Type B pancreatic cell (in vitro differentiated cells): Measurements from ENCODE around the gene KMO. TPM values are rescaled to one million over a fixed set of nuclear protein-coding genes. Genes with fewer than 3 reads are reported as not detected.

Source experiments
- DNase-seq: peaks from one replicate; pipeline ENCODE4 v3.0.0; 2021; ENCODE audit warnings: mixed read lengths; ENCODE audit not compliant: unreplicated experiment; ENCODE audit errors: extremely low spot score
- H3K27ac Mint-ChIP-seq: 2 replicates; pipeline ENCODE4 v1.8.0; 2021; ENCODE audit warnings: mild to moderate bottlenecking, mixed read lengths
- H3K27me3 Mint-ChIP-seq: 2 replicates; pipeline ENCODE4 v1.8.0; 2021; ENCODE audit warnings: mixed read lengths
- H3K36me3 Mint-ChIP-seq: 2 replicates; pipeline ENCODE4 v1.8.0; 2021; ENCODE audit warnings: mixed read lengths
- H3K4me1 Mint-ChIP-seq: one replicate; pipeline ENCODE4 v1.8.0; 2021; ENCODE audit warnings: mixed read lengths; ENCODE audit not compliant: unreplicated experiment
- H3K4me3 Mint-ChIP-seq: 2 replicates; pipeline ENCODE4 v1.8.0; 2021; ENCODE audit warnings: mild to moderate bottlenecking, mixed read lengths
- H3K9me3 Mint-ChIP-seq: 2 replicates; pipeline ENCODE4 v1.8.0; 2021; ENCODE audit warnings: mixed read lengths
- total RNA-seq: library from RNA; stranded (reverse); gene quantifications from 2 replicates; pipeline ENCODE4 v1.2.1, GENCODE V29; 2021; ENCODE audit warnings: low replicate concordance
- TF ChIP-seq, protein P1 (sequence below): fragments of 200-600 bp; sonication (generic); conservative IDR thresholded peaks from 2 replicates; pipeline ENCODE4 v1.5.0; 2021; ENCODE audit warnings: antibody characterized with exemption, mild to moderate bottlenecking

KMO gene
- total RNA-seq, 1 donor from 2014 or later: 1.1 TPM

DNA sequence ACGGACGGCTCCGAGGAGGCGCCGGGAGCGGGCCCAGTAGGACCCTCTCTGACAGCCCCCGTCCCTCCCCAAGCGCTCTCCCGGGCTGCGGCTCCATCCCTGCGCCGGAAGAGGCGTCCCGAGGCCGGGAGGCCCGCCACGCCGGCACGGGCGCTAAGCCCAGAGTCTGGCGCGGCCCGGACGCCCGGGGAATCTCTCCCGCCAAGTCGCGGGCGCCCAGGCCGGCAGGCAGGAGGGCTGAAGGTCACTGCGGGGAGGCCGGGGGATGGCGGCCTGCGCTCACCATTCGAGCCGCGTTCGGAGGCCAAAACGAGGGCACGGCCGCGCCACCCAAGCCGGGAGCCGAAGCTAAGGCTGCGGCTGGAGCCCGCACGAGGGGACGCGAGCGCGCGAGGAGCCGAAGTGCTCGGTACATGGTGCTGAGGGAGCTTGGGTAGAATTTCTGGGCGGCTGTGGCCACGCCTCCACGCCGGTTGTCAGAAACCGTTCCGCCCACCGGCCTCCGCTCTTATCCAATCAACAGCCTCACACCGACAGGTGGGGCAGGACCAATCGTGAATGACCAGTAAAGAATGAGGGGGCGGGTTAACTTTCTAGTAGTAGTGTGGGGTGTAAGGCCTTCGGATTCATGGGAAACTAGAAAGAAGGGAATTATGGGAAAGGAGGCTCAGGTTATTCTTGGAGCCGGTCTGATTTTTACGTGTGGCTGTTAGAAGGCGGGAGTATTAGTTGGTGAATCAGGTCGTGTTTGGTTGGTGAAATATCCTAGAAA is 12.7 kb upstream of the KMO start, which contains the start of gene FH:
TSS of gene FH (minus strand) at position 448 of the 772 bp plus-strand sequence. CDS start at position 415, 33 bp downstream.
- no peaks in the 10 kb centered on the region for H3K9me3 Mint-ChIP-seq
- peak within 1 kb of the TSS; percentile 90 for H3K27ac Mint-ChIP-seq
- peaks cover 10% of the 10 kb centered on the region for H3K36me3 Mint-ChIP-seq
- peak; percentile 92 for DNase-seq
- peaks cover 13% of the 10 kb centered on the region for H3K27me3 Mint-ChIP-seq
- peaks cover 15% of the 10 kb centered on the region for H3K4me1 Mint-ChIP-seq
- TF ChIP-seq, protein P1, sequence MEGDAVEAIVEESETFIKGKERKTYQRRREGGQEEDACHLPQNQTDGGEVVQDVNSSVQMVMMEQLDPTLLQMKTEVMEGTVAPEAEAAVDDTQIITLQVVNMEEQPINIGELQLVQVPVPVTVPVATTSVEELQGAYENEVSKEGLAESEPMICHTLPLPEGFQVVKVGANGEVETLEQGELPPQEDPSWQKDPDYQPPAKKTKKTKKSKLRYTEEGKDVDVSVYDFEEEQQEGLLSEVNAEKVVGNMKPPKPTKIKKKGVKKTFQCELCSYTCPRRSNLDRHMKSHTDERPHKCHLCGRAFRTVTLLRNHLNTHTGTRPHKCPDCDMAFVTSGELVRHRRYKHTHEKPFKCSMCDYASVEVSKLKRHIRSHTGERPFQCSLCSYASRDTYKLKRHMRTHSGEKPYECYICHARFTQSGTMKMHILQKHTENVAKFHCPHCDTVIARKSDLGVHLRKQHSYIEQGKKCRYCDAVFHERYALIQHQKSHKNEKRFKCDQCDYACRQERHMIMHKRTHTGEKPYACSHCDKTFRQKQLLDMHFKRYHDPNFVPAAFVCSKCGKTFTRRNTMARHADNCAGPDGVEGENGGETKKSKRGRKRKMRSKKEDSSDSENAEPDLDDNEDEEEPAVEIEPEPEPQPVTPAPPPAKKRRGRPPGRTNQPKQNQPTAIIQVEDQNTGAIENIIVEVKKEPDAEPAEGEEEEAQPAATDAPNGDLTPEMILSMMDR: no peak
- peak within 1 kb of the TSS; percentile 94 for H3K4me3 Mint-ChIP-seq

DNA sequence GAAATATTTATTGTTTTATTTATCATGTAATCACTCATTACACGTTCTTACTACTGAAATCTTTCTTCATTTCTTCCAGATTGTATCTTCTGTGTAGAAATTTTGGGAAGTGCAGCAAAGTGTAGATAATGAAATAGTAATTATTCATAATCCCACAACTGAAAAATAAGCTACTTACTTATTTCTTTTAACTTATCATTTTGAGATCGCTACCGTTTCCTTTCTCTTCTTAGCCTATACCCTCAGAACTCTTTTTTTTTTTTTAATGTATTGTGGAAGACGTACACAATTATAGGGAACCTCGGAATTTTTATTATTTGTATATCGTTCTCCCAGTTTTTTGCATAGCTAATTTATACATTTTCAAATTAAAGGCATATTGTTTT is 12.1 kb upstream of the KMO start:
- DNase-seq: no peak
- TF ChIP-seq, protein P1: no peak
- H3K36me3 Mint-ChIP-seq: peaks cover 10% of the 10 kb centered on the region
- H3K4me1 Mint-ChIP-seq: peaks cover 13% of the 10 kb centered on the region
- no peak overlapping the region for H3K4me3 Mint-ChIP-seq
- H3K9me3 Mint-ChIP-seq: no peaks in the 10 kb centered on the region
- no peak overlapping the region for H3K27ac Mint-ChIP-seq
- H3K27me3 Mint-ChIP-seq: peaks cover 17% of the 10 kb centered on the region

DNA sequence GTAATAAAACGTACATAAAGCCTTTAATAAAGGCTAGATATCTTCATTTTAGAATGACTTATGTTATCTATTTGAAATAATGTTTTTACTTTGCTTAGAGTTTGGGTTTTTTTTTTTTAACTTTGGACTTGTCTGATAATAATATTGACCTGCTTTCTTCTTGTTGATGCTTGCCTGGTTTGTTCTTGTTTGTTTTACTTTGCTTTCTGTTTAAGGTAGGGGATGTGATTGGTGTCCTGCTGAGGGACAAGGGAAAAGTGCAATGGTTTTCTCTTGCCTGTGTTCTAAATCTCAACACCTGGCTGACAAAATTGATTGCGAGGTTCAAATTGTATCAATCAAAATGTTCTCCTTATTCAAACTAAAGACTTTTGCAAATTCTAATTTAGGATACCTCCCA is 10.5 kb upstream of the KMO start:
- Mint-ChIP-seq H3K9me3 (no peaks in the 10 kb centered on the region), H3K27me3 (peaks cover 20% of the 10 kb centered on the region), H3K36me3 (peaks cover 4% of the 10 kb centered on the region), H3K4me3 (no peak overlapping the region), H3K4me1 (peaks cover 11% of the 10 kb centered on the region), H3K27ac (no peak overlapping the region)
- no peak for DNase-seq
- TF ChIP-seq, protein P1: no peak

DNA sequence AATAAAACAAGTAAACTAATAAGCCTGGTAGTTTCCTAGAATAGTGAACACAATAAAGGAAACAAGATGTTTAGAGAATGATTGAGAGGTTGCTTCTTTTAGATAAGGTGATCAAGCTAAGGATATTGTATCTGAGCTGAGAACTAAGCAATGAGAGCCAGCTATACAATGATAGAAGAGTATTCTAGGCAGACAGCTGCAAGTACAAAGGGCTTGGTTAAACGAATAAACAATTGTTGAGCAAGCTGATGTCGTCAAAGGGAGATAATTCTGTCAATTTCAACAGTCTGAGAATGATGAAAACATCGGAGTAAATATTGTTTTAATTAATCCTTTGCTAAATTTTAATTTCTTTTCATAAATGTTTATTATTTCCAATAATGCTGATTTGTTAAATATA is 7.2 kb upstream of the KMO start:
- Mint-ChIP-seq H3K36me3 (no peaks in the 10 kb centered on the region), H3K4me1 (no peaks in the 10 kb centered on the region), H3K27me3 (peaks cover 20% of the 10 kb centered on the region)

DNA sequence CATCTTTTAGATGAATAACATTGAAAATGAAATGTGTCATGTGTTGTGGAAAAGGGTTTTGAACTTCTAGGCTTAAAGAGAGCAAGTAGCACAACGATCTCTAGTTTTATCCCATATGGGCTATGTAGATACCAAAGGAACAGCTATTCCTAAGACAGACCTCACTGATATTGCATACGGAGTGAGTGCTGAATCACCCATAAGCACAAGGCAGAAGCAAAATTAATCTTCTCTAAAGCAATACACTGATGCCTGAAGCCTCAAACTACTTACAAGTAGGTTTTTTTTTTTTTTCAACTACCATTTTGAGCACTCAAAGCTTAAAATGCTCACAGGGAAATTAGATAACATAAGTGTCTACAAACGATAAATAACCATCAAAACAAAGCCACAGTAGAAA is 5.0 kb upstream of the KMO start:
- Mint-ChIP-seq H3K4me1 (peaks cover 4% of the 10 kb centered on the region), H3K36me3 (no peaks in the 10 kb centered on the region), H3K4me3 (no peak overlapping the region), H3K27me3 (peaks cover 20% of the 10 kb centered on the region), H3K27ac (no peak overlapping the region), H3K9me3 (no peaks in the 10 kb centered on the region)
- no peak for DNase-seq
- TF ChIP-seq, protein P1: no peak

More for the DNA sequence above, 7.2 kb upstream of the KMO start:
- H3K27ac Mint-ChIP-seq: no peak overlapping the region
- no peaks in the 10 kb centered on the region for H3K9me3 Mint-ChIP-seq
- no peak for DNase-seq
- H3K4me3 Mint-ChIP-seq: no peak overlapping the region
- TF ChIP-seq, protein P1: no peak
